Adrenal gland (tissue), 5 donors: Measurements from ENCODE around the gene TMEM132A.

Source experiments
- CTCF ChIP-seq, 6 experiments: fragments of 450-650 bp in 4 of 6; fragments of 200-600 bp in 2 of 6; sonication (generic) in 1 of 6; IDR thresholded peaks; 1 replicate in 5 of 6; 2 replicates in 1 of 6; pipeline versions ENCODE4 v1.5.1 to v1.8.0; 2016 to 2021; ENCODE audit warnings: antibody characterized with exemption in 6 of 6, mild to moderate bottlenecking in 2 of 6, moderate library complexity in 1 of 6
- POLR2A ChIP-seq, 2 donors: fragments of 450-650 bp; IDR thresholded peaks; one replicate each; pipeline ENCODE4 v1.6.1; 2017; ENCODE audit warnings: antibody characterized with exemption in 2 of 2, mild to moderate bottlenecking in 2 of 2, moderate library complexity in 1 of 2
- donor health status: DM: no; HTN: no; CAD: no.

- TF ChIP-seq CTCF (IDR thresholded peaks at IDR 0.05) (no peak), POLR2A (IDR thresholded peaks at IDR 0.05) (no peak)
Observed at GRCh38 chr11:60878245-60879101, 45.8 kb upstream of the TMEM132A start.
